Measurements from ENCODE around the gene LRRC1.

DNA sequence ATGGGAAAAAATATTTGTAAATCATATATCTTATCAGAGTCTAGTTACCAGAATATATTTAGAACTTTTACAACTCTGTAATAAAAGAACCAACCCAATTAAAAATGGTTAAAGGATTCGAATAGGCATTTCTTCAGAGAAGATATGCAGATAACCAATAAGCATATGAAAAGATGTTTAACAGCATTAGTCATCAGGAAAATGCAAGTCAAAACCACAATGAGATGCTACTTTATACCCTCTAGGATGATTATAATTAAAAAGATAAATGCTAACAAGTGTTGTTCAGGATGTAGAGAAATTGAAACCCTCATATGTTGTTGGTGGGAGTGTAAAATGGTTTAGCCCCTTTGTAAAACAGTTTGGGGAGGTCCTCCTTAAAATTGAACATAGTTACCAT, 94.1 kb downstream of the LRRC1 start:
- TF ChIP-seq, protein P1, sequence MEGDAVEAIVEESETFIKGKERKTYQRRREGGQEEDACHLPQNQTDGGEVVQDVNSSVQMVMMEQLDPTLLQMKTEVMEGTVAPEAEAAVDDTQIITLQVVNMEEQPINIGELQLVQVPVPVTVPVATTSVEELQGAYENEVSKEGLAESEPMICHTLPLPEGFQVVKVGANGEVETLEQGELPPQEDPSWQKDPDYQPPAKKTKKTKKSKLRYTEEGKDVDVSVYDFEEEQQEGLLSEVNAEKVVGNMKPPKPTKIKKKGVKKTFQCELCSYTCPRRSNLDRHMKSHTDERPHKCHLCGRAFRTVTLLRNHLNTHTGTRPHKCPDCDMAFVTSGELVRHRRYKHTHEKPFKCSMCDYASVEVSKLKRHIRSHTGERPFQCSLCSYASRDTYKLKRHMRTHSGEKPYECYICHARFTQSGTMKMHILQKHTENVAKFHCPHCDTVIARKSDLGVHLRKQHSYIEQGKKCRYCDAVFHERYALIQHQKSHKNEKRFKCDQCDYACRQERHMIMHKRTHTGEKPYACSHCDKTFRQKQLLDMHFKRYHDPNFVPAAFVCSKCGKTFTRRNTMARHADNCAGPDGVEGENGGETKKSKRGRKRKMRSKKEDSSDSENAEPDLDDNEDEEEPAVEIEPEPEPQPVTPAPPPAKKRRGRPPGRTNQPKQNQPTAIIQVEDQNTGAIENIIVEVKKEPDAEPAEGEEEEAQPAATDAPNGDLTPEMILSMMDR (conservative IDR thresholded peaks at IDR 0.05; ENCODE audit: low read depth in 2 of 2): no peak
- TF ChIP-seq POLR2AphosphoS5 (IDR thresholded peaks at IDR 0.05; ENCODE audit: low read depth) (no peak), EZH2 (IDR thresholded peaks at IDR 0.05; ENCODE audit: low read depth, unreplicated experiment) (no peak), JUNB (IDR thresholded peaks at IDR 0.05; ENCODE audit: unreplicated experiment) (no peak), EZH2phosphoT487 (IDR thresholded peaks at IDR 0.05; ENCODE audit: unreplicated experiment) (no peak), CREB1 (CRISPR knock-in tag; IDR thresholded peaks at IDR 0.05; ENCODE audit: low read depth) (no peak), STAT1 (IDR thresholded peaks at IDR 0.05; ENCODE audit: unreplicated experiment) (no peak), ZNF331 (CRISPR knock-in tag; IDR thresholded peaks at IDR 0.05; ENCODE audit: low read depth) (no peak)
- TF ChIP-seq, protein P2, sequence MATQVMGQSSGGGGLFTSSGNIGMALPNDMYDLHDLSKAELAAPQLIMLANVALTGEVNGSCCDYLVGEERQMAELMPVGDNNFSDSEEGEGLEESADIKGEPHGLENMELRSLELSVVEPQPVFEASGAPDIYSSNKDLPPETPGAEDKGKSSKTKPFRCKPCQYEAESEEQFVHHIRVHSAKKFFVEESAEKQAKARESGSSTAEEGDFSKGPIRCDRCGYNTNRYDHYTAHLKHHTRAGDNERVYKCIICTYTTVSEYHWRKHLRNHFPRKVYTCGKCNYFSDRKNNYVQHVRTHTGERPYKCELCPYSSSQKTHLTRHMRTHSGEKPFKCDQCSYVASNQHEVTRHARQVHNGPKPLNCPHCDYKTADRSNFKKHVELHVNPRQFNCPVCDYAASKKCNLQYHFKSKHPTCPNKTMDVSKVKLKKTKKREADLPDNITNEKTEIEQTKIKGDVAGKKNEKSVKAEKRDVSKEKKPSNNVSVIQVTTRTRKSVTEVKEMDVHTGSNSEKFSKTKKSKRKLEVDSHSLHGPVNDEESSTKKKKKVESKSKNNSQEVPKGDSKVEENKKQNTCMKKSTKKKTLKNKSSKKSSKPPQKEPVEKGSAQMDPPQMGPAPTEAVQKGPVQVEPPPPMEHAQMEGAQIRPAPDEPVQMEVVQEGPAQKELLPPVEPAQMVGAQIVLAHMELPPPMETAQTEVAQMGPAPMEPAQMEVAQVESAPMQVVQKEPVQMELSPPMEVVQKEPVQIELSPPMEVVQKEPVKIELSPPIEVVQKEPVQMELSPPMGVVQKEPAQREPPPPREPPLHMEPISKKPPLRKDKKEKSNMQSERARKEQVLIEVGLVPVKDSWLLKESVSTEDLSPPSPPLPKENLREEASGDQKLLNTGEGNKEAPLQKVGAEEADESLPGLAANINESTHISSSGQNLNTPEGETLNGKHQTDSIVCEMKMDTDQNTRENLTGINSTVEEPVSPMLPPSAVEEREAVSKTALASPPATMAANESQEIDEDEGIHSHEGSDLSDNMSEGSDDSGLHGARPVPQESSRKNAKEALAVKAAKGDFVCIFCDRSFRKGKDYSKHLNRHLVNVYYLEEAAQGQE (IDR thresholded peaks at IDR 0.05; ENCODE audit: unreplicated experiment): no peak
- TF ChIP-seq, protein P3, sequence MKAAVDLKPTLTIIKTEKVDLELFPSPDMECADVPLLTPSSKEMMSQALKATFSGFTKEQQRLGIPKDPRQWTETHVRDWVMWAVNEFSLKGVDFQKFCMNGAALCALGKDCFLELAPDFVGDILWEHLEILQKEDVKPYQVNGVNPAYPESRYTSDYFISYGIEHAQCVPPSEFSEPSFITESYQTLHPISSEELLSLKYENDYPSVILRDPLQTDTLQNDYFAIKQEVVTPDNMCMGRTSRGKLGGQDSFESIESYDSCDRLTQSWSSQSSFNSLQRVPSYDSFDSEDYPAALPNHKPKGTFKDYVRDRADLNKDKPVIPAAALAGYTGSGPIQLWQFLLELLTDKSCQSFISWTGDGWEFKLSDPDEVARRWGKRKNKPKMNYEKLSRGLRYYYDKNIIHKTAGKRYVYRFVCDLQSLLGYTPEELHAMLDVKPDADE (IDR thresholded peaks at IDR 0.05): no peak
